Measurements from ENCODE around the gene CTBP1.
A peak's percentile ranks its signal among the peaks of the same experiment; 100 is the strongest.

CTBP1 gene

GRCh38 chr4:1225272-1226143, 23.4 kb downstream of the CTBP1 start:
- Histone ChIP-seq H3K9ac (ENCODE audit: low read depth in 1 of 2, low read length in 2 of 2) (no peak overlapping the region), H3K27me3 (ENCODE audit: control insufficient read depth in 2 of 2, insufficient read depth in 2 of 2, low read length in 2 of 2) (no peaks in the 10 kb centered on the region), H3K4me1 (ENCODE audit: control insufficient read depth in 2 of 2, insufficient read depth in 2 of 2, low read length in 2 of 2) (no peaks in the 10 kb centered on the region), H3K9me3 (ENCODE audit: control insufficient read depth in 2 of 2, low read length in 2 of 2) (no peaks in the 10 kb centered on the region), H3K27ac (ENCODE audit: low read depth in 2 of 2, low read length in 2 of 2) (no peak overlapping the region), H3K4me3 (ENCODE audit: low read length in 2 of 2) (no peak overlapping the region), H3K36me3 (ENCODE audit: control insufficient read depth in 2 of 2, insufficient read depth in 2 of 2, low read length in 2 of 2) (peaks cover 59 to 68% of the 10 kb centered on the region in 2 donors)

- Histone ChIP-seq H3K27me3 (ENCODE audit: control insufficient read depth in 2 of 2, insufficient read depth in 2 of 2, low read length in 2 of 2) (no peaks in the 10 kb centered on the region), H3K27ac (ENCODE audit: low read depth in 2 of 2, low read length in 2 of 2) (no peak overlapping the region), H3K4me1 (ENCODE audit: control insufficient read depth in 2 of 2, insufficient read depth in 2 of 2, low read length in 2 of 2) (no peaks in the 10 kb centered on the region), H3K4me3 (ENCODE audit: low read length in 2 of 2) (no peak overlapping the region), H3K9me3 (ENCODE audit: control insufficient read depth in 2 of 2, low read length in 2 of 2) (no peaks in the 10 kb centered on the region), H3K9ac (ENCODE audit: low read depth in 1 of 2, low read length in 2 of 2) (no peak overlapping the region), H3K36me3 (ENCODE audit: control insufficient read depth in 2 of 2, insufficient read depth in 2 of 2, low read length in 2 of 2) (peaks cover 46 to 59% of the 10 kb centered on the region in 2 donors)
Observed at GRCh38 chr4:1223841-1224809, 24.8 kb downstream of the CTBP1 start.

- H3K4me3 ChIP-seq (ENCODE audit: low read length in 2 of 2): no peak overlapping the region
- no peak overlapping the region for H3K27ac ChIP-seq (ENCODE audit: low read depth in 2 of 2, low read length in 2 of 2)
- H3K4me1 ChIP-seq (ENCODE audit: control insufficient read depth in 2 of 2, insufficient read depth in 2 of 2, low read length in 2 of 2): peaks cover 0 to 4% of the 10 kb centered on the region in 2 donors
- H3K27me3 ChIP-seq (ENCODE audit: control insufficient read depth in 2 of 2, insufficient read depth in 2 of 2, low read length in 2 of 2): no peaks in the 10 kb centered on the region
- H3K9ac ChIP-seq (ENCODE audit: low read depth in 1 of 2, low read length in 2 of 2): no peak overlapping the region
- H3K9me3 ChIP-seq (ENCODE audit: control insufficient read depth in 2 of 2, low read length in 2 of 2): no peaks in the 10 kb centered on the region
- H3K36me3 ChIP-seq (ENCODE audit: control insufficient read depth in 2 of 2, insufficient read depth in 2 of 2, low read length in 2 of 2): peaks cover 46 to 59% of the 10 kb centered on the region in 2 donors
Observed at GRCh38 chr4:1222938-1223690, 25.8 kb downstream of the CTBP1 start.

- Histone ChIP-seq H3K27me3 (ENCODE audit: control insufficient read depth in 2 of 2, insufficient read depth in 2 of 2, low read length in 2 of 2) (no peaks in the 10 kb centered on the region), H3K4me3 (ENCODE audit: low read length in 2 of 2) (no peak overlapping the region), H3K36me3 (ENCODE audit: control insufficient read depth in 2 of 2, insufficient read depth in 2 of 2, low read length in 2 of 2) (peaks cover 44 to 54% of the 10 kb centered on the region in 2 donors), H3K9me3 (ENCODE audit: control insufficient read depth in 2 of 2, low read length in 2 of 2) (no peaks in the 10 kb centered on the region), H3K9ac (ENCODE audit: low read depth in 1 of 2, low read length in 2 of 2) (no peak overlapping the region), H3K4me1 (ENCODE audit: control insufficient read depth in 2 of 2, insufficient read depth in 2 of 2, low read length in 2 of 2) (peaks cover 0 to 4% of the 10 kb centered on the region in 2 donors), H3K27ac (ENCODE audit: low read depth in 2 of 2, low read length in 2 of 2) (no peak overlapping the region)
Observed at GRCh38 chr4:1222036-1222789, 26.7 kb downstream of the CTBP1 start.

- Histone ChIP-seq H3K9me3 (ENCODE audit: control insufficient read depth in 2 of 2, low read length in 2 of 2) (no peaks in the 10 kb centered on the region), H3K27ac (ENCODE audit: low read depth in 2 of 2, low read length in 2 of 2) (no peak overlapping the region), H3K4me1 (ENCODE audit: control insufficient read depth in 2 of 2, insufficient read depth in 2 of 2, low read length in 2 of 2) (peaks cover 5 to 11% of the 10 kb centered on the region in 2 donors), H3K4me3 (ENCODE audit: low read length in 2 of 2) (no peak overlapping the region), H3K27me3 (ENCODE audit: control insufficient read depth in 2 of 2, insufficient read depth in 2 of 2, low read length in 2 of 2) (no peaks in the 10 kb centered on the region), H3K36me3 (ENCODE audit: control insufficient read depth in 2 of 2, insufficient read depth in 2 of 2, low read length in 2 of 2) (peaks cover 43 to 46% of the 10 kb centered on the region in 2 donors), H3K9ac (ENCODE audit: low read depth in 1 of 2, low read length in 2 of 2) (no peak overlapping the region)
Observed at GRCh38 chr4:1221155-1221870, 27.6 kb downstream of the CTBP1 start.

- Histone ChIP-seq H3K4me1 (ENCODE audit: control insufficient read depth in 2 of 2, insufficient read depth in 2 of 2, low read length in 2 of 2) (peaks cover 12% of the 10 kb centered on the region in 2 donors), H3K9ac (ENCODE audit: low read depth in 1 of 2, low read length in 2 of 2) (no peak overlapping the region), H3K27me3 (ENCODE audit: control insufficient read depth in 2 of 2, insufficient read depth in 2 of 2, low read length in 2 of 2) (no peaks in the 10 kb centered on the region), H3K27ac (ENCODE audit: low read depth in 2 of 2, low read length in 2 of 2) (no peak overlapping the region), H3K4me3 (ENCODE audit: low read length in 2 of 2) (no peak overlapping the region), H3K36me3 (ENCODE audit: control insufficient read depth in 2 of 2, insufficient read depth in 2 of 2, low read length in 2 of 2) (peaks cover 49 to 51% of the 10 kb centered on the region in 2 donors), H3K9me3 (ENCODE audit: control insufficient read depth in 2 of 2, low read length in 2 of 2) (no peaks in the 10 kb centered on the region)
Observed at GRCh38 chr4:1220566-1220965, 28.4 kb downstream of the CTBP1 start.

- no peaks in the 10 kb centered on the region for H3K9me3 ChIP-seq (ENCODE audit: control insufficient read depth in 2 of 2, low read length in 2 of 2)
- H3K27ac ChIP-seq (ENCODE audit: low read depth in 2 of 2, low read length in 2 of 2): peak overlapping the region; percentile 33 to 61
- no peaks in the 10 kb centered on the region for H3K27me3 ChIP-seq (ENCODE audit: control insufficient read depth in 2 of 2, insufficient read depth in 2 of 2, low read length in 2 of 2)
- peaks cover 49 to 51% of the 10 kb centered on the region in 2 donors for H3K36me3 ChIP-seq (ENCODE audit: control insufficient read depth in 2 of 2, insufficient read depth in 2 of 2, low read length in 2 of 2)
- H3K4me1 ChIP-seq (ENCODE audit: control insufficient read depth in 2 of 2, insufficient read depth in 2 of 2, low read length in 2 of 2): peaks cover 12 to 16% of the 10 kb centered on the region in 2 donors
- H3K4me3 ChIP-seq (ENCODE audit: low read length in 2 of 2): no peak overlapping the region
- H3K9ac ChIP-seq (ENCODE audit: low read depth in 1 of 2, low read length in 2 of 2): no peak overlapping the region
Observed at GRCh38 chr4:1219566-1219950, 29.4 kb downstream of the CTBP1 start.

- no peak overlapping the region for H3K9ac ChIP-seq (ENCODE audit: low read depth in 1 of 2, low read length in 2 of 2)
- peaks cover 47 to 49% of the 10 kb centered on the region in 2 donors for H3K36me3 ChIP-seq (ENCODE audit: control insufficient read depth in 2 of 2, insufficient read depth in 2 of 2, low read length in 2 of 2)
- no peaks in the 10 kb centered on the region for H3K27me3 ChIP-seq (ENCODE audit: control insufficient read depth in 2 of 2, insufficient read depth in 2 of 2, low read length in 2 of 2)
- no peaks in the 10 kb centered on the region for H3K9me3 ChIP-seq (ENCODE audit: control insufficient read depth in 2 of 2, low read length in 2 of 2)
- no peak overlapping the region for H3K4me3 ChIP-seq (ENCODE audit: low read length in 2 of 2)
- H3K27ac ChIP-seq (ENCODE audit: low read depth in 2 of 2, low read length in 2 of 2): peak overlapping the region; percentile 56 to 65
- peaks cover 12 to 16% of the 10 kb centered on the region in 2 donors for H3K4me1 ChIP-seq (ENCODE audit: control insufficient read depth in 2 of 2, insufficient read depth in 2 of 2, low read length in 2 of 2)
Observed at GRCh38 chr4:1218634-1219565, 30.0 kb downstream of the CTBP1 start.
